NCI-H1417 treated with DMSO at 0.1 percent for 48 hours (cell line): ENCODE results near the gene FOXP4.

Experiments
- DNase-seq: peaks from one replicate; lab custom pipeline; 2025; lab: John Stamatoyannopoulos, UW

FOXP4 gene

GRCh38 chr6:41565701-41566100, 19.5 kb downstream of the FOXP4 start:
- DNase-seq: no peak

DNA sequence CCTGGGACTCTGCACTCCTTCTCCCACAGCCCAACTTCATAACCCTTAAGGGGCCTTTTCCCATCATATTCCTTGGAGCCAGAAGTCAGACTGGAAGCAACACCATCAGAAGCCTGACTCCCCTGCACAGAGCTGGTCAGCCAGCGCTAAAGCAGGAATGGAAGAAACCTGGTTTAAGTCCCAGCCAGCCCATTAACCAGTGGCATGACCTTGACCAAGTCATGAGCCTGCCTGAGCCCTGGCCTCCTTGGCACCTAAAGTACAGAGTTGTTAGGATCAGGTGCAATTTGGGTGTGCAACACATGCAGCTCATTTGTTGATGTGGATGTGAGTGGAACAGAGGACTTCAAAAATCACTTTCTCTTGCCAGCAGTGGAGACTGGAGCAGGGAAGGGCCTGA, 20.8 kb downstream of the FOXP4 start:
- no peak for DNase-seq

DNA sequence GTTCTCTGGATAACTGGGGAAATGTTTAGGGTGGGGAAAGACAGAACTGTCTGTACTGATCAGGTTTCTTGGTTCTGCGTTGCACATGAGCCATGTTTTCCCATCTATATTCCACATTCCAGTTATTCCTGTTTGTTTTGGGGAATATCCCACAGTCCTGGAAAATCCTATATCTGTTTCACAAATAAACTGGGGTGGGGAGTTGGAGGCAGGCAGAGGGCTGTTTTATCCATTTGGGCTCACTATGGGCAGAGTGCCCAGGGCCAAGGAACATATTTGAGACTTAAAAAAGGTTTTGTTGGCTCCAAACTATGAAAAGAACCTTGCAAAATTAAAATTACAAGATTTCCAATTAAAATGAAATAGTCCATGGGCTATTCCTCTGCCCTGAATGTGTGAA, 21.5 kb downstream of the FOXP4 start:
- no peak for DNase-seq

DNA sequence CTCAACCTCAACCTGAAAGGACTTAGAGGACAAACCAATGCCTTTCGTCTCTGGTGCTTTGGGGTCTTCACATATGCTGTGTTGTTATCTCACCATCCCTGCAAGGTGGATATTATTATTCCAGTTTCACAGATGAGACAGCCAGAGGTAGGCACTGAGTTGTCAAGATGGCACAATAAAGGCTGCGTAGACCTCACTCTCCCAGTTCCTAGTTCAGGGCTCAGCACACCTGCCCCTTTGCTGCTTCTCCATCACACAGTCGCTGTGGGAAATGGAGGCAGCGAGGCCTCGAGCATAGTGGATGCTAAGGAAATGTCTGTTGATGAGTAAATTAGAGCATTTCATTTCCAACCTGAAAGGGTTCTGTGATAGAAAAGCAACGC, 22.0 kb downstream of the FOXP4 start:
- no peak for DNase-seq

- no peak for DNase-seq
Observed at GRCh38 chr6:41568585-41569384, 22.6 kb downstream of the FOXP4 start.

GRCh38 chr6:41570259-41570615, 24.1 kb downstream of the FOXP4 start:
- no peak for DNase-seq

GRCh38 chr6:41571021-41571780, 25.0 kb downstream of the FOXP4 start:
- DNase-seq: no peak

- no peak for DNase-seq
Observed at GRCh38 chr6:41572613-41573012, 26.4 kb downstream of the FOXP4 start.

DNA sequence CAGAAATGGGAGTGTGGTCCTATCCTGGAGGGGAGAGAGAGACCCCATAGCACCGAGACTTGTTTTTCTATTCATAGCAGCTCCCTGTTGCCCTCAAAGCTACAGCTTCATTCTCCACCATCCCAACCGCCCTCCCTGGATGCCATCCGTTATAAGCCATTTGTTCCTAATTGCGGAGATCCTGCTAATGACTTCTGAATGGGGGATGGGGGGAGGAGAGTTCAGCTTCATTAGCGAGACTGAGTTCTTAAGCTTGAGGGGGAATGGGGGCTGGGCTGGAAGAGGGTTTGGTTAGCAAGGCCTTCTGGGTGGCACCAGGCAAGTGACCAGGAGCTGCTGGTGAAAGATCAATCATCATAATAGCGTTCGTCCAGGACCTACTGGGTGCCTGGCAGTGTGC, 27.1 kb downstream of the FOXP4 start:
- DNase-seq: no peak

DNA sequence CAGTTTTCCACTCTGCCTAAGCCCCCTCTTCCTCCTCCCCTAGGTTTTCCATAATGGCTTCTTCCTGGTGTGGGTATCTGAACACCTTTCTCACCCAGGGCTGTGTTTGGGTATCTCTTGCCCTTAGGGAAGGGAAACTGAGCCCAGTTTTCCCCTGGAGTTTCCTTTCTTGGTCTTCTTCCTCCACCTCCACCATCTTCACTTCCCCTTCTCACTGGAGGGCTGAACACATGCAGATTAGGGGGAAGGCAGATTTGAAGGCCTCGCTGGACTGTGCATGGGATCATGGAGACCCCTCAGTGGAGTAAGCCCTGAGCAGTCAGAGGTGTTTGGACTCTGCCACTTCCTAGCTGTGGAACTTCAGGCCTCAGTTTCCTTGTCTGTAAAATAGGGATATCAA, 27.8 kb downstream of the FOXP4 start:
- no peak for DNase-seq

DNA sequence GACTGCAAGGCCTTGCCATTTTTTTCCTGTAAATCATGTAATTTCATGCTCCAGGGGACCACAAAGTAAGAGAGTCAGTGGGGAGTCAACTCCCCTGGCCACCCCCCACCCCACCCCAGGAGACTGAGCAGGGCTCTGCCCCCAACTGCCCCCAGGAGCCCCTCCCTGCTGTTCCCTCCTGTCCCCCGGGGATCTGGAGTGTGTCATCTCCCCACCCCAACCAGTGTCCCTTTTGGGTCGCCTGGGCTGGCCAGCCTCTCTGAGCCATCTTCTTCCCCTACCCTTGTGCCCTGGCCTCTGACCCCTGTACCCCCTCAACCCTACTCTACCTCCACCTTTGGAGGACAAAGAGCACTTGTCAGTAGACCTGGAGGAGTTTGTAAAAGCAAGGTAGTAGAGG, 29.4 kb downstream of the FOXP4 start:
- DNase-seq: no peak

DNA sequence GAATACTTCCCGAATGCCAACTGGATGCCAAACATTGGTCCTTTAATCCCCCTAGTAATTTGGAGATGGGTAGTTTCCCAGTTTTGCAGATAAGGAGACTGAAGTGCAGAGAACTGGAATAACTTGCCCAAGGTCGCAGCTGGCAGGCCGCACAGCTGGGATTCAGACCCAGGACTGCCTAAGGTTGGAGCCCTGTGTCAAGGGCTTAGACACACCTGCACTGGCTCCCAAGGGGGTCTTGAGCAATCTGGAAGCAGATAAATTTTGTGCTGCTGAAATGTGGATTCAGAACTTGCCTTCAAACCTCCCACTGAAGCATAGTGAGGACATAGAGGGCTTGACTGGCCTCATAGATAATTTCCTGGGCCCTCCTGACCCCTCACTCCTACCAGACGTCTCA, 30.5 kb downstream of the FOXP4 start:
- no peak for DNase-seq

DNA sequence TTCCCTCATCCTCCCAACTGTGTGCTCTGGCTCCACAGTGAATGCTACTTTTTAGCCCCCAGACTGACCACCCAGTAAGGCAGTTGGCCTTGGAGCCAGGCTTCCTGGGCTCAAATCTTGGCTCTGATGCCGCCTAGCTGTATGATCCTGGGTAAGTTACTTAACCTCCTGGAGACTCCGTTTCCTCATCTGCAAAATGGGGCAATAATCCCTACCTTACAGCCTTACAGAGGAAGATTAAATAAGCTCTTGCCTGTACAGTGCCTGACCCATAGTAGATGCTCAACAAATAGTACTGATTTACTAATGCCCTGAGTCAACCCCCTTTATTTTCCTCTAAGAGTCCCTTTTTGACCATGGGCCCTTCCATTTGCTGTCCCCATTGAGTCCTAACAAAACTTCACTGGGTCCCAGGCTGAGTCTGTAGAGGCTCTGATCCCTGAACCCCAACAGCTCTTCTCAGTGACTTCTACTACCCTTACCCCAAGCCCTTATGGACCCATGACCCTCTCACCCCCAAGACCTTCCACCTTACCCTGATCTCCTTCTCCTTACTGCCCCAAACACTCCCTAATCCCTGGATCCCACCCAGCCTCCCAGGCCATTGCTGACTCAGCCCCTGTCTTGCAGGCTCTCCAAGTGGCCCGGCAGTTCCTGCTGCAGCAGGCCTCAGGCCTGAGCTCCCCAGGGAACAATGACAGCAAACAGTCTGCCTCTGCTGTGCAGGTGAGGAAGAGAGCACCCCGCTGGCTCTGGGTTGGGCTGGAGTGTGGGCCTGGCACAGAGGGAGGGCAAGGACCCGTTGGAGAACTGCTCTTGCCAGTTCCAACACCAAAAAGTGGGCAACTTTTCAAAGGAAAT, 31.4 kb downstream of the FOXP4 start:
- DNase-seq: peak; percentile 51

DNA sequence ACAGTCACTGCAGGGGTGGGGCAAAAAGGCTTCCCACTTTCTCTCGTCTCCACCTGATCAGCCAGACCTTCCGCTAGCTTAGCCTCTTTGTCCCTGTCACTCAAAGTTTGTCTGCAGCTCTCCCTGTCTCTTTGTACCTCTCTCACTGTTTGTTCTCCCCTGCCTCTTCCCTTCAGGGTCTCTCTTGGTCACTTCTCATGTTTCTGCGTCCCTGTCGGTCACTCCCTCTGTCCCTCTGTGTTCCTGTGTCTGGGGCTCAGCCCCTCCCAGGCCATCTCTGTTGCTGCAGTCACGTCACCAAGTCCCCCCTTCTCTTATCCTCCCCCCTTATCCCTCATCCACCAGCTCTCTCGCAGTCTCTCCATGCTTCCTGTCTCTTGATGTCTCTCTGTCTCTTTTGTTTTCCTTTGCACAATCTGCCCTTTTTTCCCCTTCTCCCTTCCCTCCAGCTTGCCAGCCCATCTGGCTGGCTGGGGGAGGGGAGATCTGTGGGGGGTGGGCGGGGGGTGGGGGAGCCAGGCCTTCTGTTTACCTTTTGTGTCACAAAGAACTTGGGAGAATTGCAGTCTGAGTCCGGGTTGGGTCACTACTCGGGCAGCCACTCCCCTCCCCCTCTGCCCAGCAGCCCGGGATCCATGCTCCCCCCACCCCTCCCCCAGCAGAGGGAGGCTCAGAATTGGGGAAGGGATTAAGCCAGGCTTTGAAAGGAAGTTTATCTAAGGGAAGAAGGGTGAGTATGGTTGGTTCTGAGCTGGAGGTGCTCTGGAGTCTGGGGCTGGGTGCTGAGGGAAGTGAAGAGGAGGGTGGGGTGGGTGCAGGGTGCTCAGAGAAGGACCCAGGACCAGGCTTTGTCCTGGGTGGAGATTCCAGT, 32.3 kb downstream of the FOXP4 start:
- DNase-seq: peak; percentile 43

GRCh38 chr6:41579088-41579610, 33.0 kb downstream of the FOXP4 start:
- DNase-seq: no peak

GRCh38 chr6:41580690-41581089, 34.5 kb downstream of the FOXP4 start:
- DNase-seq: no peak

DNA sequence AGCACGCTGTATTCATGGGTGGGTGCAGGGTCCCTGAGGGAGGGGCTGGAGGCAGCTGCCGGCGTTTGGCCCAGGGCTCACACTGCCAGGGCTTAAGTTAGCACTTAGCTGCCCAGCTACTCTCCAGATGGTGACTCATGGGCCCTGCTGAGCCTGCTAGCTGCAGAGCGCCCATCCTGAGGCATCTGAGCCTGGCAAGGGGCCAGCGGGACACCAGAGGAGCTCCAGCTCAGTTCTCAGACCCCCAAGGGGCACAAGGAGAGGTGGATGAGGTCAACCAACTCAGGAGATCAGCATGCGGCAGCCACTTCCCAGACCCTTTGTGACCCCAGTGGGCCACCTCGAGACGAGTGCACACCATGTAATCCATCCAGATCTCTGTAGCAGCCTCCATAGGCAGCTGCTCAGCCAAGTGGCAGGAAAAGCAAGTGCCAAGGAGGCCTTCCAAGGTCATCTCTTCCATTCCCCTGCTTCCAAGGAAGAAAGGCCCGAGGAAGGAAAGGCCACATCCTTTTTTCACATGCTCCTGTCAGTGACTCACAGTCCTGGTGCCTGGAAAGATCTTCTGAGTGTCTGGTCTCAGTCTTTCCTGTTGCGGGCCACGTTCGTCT, 35.3 kb downstream of the FOXP4 start:
- no peak for DNase-seq

GRCh38 chr6:41582540-41582939, 36.4 kb downstream of the FOXP4 start:
- no peak for DNase-seq

- DNase-seq: no peak
Observed at GRCh38 chr6:41583565-41583964, 37.4 kb downstream of the FOXP4 start.

DNA sequence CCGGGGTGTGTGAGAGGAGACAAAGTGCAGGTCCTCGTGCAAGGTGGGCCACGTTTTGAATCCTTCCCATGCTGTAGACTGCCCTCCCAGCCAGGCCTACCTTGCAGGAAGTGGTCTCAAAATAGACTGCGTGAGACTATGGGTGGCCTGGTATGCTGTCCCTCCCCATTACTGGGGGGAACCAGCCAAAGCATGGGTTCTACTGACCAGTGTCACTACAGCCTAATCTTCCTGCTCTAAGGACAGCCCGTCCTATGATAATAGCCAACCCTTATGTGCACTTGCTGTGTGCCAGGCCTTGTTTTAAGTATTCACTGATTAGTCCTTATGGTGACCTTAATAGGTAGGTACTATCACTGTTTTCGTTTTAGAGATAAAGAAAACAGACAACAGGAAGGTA, 38.0 kb downstream of the FOXP4 start:
- DNase-seq: no peak

- no peak for DNase-seq
Observed at GRCh38 chr6:41584668-41585205, 38.6 kb downstream of the FOXP4 start.
